Nephron progenitor cell (in vitro differentiated cells): ENCODE results near the gene LIMS2.

Experiments used
- DNase-seq: peaks from one replicate; pipeline ENCODE4 v3.0.0; 2021
- H3K27ac Mint-ChIP-seq: 2 replicates; pipeline ENCODE4 v1.8.0; 2021; ENCODE audit warnings: mild to moderate bottlenecking, moderate library complexity, mixed read lengths
- H3K27me3 Mint-ChIP-seq: 2 replicates; pipeline ENCODE4 v1.8.0; 2021; ENCODE audit warnings: mild to moderate bottlenecking, low read depth, mixed read lengths; ENCODE audit not compliant: poor library complexity
- H3K36me3 Mint-ChIP-seq: 2 replicates; pipeline ENCODE4 v1.8.0; 2021; ENCODE audit warnings: low read depth, mixed read lengths
- H3K4me1 Mint-ChIP-seq: 2 replicates; pipeline ENCODE4 v1.8.0; 2021; ENCODE audit warnings: mixed read lengths
- H3K4me3 Mint-ChIP-seq: 2 replicates; pipeline ENCODE4 v1.8.0; 2021; ENCODE audit warnings: mild to moderate bottlenecking, moderate library complexity, mixed read lengths
- H3K9me3 Mint-ChIP-seq: 2 replicates; pipeline ENCODE4 v1.8.0; 2021; ENCODE audit warnings: mild to moderate bottlenecking, moderate library complexity, mixed read lengths
- CTCF ChIP-seq: fragments of 200-600 bp; sonication (generic); IDR thresholded peaks from 2 replicates; pipeline ENCODE4 v1.5.0; 2021; ENCODE audit warnings: antibody characterized with exemption

The LIMS2 gene

GRCh38 chr2:127607399-127607908, 67.9 kb downstream of the LIMS2 start:
- Mint-ChIP-seq H3K4me3 (no peak overlapping the region), H3K36me3 (no peaks in the 10 kb centered on the region), H3K9me3 (peaks cover 18% of the 10 kb centered on the region), H3K4me1 (no peaks in the 10 kb centered on the region), H3K27ac (no peak overlapping the region), H3K27me3 (peaks cover 15% of the 10 kb centered on the region)
- no peak for TF ChIP-seq CTCF
- no peak for DNase-seq

- Mint-ChIP-seq H3K4me1 (no peaks in the 10 kb centered on the region), H3K9me3 (peaks cover 23% of the 10 kb centered on the region), H3K27ac (no peak overlapping the region), H3K4me3 (no peak overlapping the region), H3K27me3 (peaks cover 18% of the 10 kb centered on the region), H3K36me3 (no peaks in the 10 kb centered on the region)
- TF ChIP-seq CTCF = no peak
- no peak for DNase-seq
These were observed 68.5 kb downstream of the LIMS2 start for GRCh38 chr2:127606625-127607398.

GRCh38 chr2:127605691-127606263, 69.6 kb downstream of the LIMS2 start:
- Mint-ChIP-seq H3K4me3 (no peak overlapping the region), H3K27me3 (peaks cover 20% of the 10 kb centered on the region), H3K36me3 (no peaks in the 10 kb centered on the region), H3K27ac (no peak overlapping the region), H3K9me3 (peaks cover 20% of the 10 kb centered on the region), H3K4me1 (no peaks in the 10 kb centered on the region)
- no peak for TF ChIP-seq CTCF
- DNase-seq = no peak

- TF ChIP-seq CTCF = no peak
- Mint-ChIP-seq H3K27me3 (peaks cover 22% of the 10 kb centered on the region), H3K36me3 (no peaks in the 10 kb centered on the region), H3K9me3 (peaks cover 20% of the 10 kb centered on the region), H3K27ac (no peak overlapping the region), H3K4me1 (no peaks in the 10 kb centered on the region), H3K4me3 (no peak overlapping the region)
- DNase-seq = no peak
These were observed 70.3 kb downstream of the LIMS2 start for GRCh38 chr2:127604986-127605385.

- no peaks in the 10 kb centered on the region for H3K36me3 Mint-ChIP-seq
- H3K9me3 Mint-ChIP-seq = peaks cover 32% of the 10 kb centered on the region
- peaks cover 23% of the 10 kb centered on the region for H3K27me3 Mint-ChIP-seq
- H3K27ac Mint-ChIP-seq = no peak overlapping the region
- DNase-seq = no peak
- no peaks in the 10 kb centered on the region for H3K4me1 Mint-ChIP-seq
- H3K4me3 Mint-ChIP-seq = no peak overlapping the region
- no peak for TF ChIP-seq CTCF
These were observed 76.1 kb downstream of the LIMS2 start for GRCh38 chr2:127599211-127599610.
